SK-N-SH (cell line): Measurements from ENCODE around the gene ETV3. TPM values are rescaled to one million over a fixed set of nuclear protein-coding genes. Genes with fewer than 3 reads are reported as not detected.

Experiments used
- CTCF ChIA-PET: fragments of 300-600, 350-600 bp; formaldehyde crosslinking; extraction: SDS; loops from one replicate; lab custom pipeline; 2021; lab: Yijun Ruan, JAX
- POLR2A ChIA-PET: fragments of 350-600 bp; sonication (Branson Sonifier 250); formaldehyde crosslinking; extraction: SDS; loops from one replicate; lab custom pipeline; 2020; ENCODE audit warnings: antibody characterized with exemption, inconsistent platforms; lab: Yijun Ruan, JAX
- DNase-seq: peaks from one replicate; pipeline ENCODE4 v3.0.0; 2012
- H2AFZ ChIP-seq: fragments of 200-600 bp; sonication (generic); 2 replicates; pipeline ENCODE4 v1.8.1; 2016; ENCODE audit warnings: antibody characterized with exemption, mild to moderate bottlenecking, low read depth
- H3F3A ChIP-seq: fragments of 200-600 bp; sonication (generic); replicated peaks from 2 replicates; pipeline ENCODE3; 2016; ENCODE audit warnings: antibody characterized with exemption, mild to moderate bottlenecking; ENCODE audit not compliant: insufficient read depth
- H3K27ac ChIP-seq, 2 experiments: fragments of 200-500 bp in 1 of 2; fragments of 200-600 bp in 1 of 2; sonication (Bioruptor generic) in 1 of 2; sonication (generic), shearing (Covaris generic) in 1 of 2; 2 replicates each; pipeline versions ENCODE4 v1.5.1 to v1.6.1; 2014 to 2016; ENCODE audit warnings: low read depth in 2 of 2, inconsistent platforms in 1 of 2, low read length in 1 of 2, mild to moderate bottlenecking in 1 of 2, mixed read lengths in 1 of 2
- H3K27me3 ChIP-seq: fragments of 200-600 bp; sonication (generic), shearing (Covaris generic); 2 replicates; pipeline ENCODE4 v1.6.1; 2016; ENCODE audit warnings: mixed run types; ENCODE audit not compliant: insufficient read depth
- H3K36me3 ChIP-seq, 2 experiments: fragments of 200-500 bp in 1 of 2; fragments of 200-600 bp in 1 of 2; sonication (Bioruptor generic) in 1 of 2; sonication (generic) in 1 of 2; replicated peaks in 1 of 2; 2 replicates each; pipeline versions ENCODE3 to v1.5.1; 2014 to 2016; ENCODE audit warnings: low read length in 1 of 2, mild to moderate bottlenecking in 1 of 2; ENCODE audit not compliant: insufficient read depth in 2 of 2, control insufficient read depth in 1 of 2
- H3K4me1 ChIP-seq, 2 experiments: fragments of 200-500 bp in 1 of 2; fragments of 200-600 bp in 1 of 2; sonication (Bioruptor generic) in 1 of 2; sonication (generic), shearing (Covaris generic) in 1 of 2; 2 replicates each; pipeline versions ENCODE4 v1.5.1 to v1.6.1; 2014 to 2016; ENCODE audit warnings: low read depth in 1 of 2, low read length in 1 of 2, mixed run types in 1 of 2; ENCODE audit not compliant: insufficient read depth in 2 of 2, control insufficient read depth in 1 of 2
- H3K4me2 ChIP-seq: fragments of 200-600 bp; sonication (generic), shearing (Covaris generic); 2 replicates; pipeline ENCODE4 v1.6.1; 2017; ENCODE audit warnings: mixed run types
- H3K4me3 ChIP-seq, 2 experiments: fragments of 200-500 bp in 1 of 2; fragments of 200-600 bp in 1 of 2; sonication (Bioruptor generic) in 1 of 2; sonication (generic), shearing (Covaris generic) in 1 of 2; 2 replicates each; pipeline versions ENCODE4 v1.5.1 to v1.8.1; 2014 to 2016; ENCODE audit warnings: low read depth in 2 of 2, inconsistent platforms in 1 of 2, low read length in 1 of 2, mild to moderate bottlenecking in 1 of 2, mixed read lengths in 1 of 2, moderate library complexity in 1 of 2
- H3K79me2 ChIP-seq: fragments of 200-600 bp; sonication (generic); 2 replicates; pipeline ENCODE4 v1.8.1; 2017; ENCODE audit warnings: mild to moderate bottlenecking; ENCODE audit not compliant: insufficient read depth
- H3K9ac ChIP-seq: fragments of 200-600 bp; sonication (generic); 2 replicates; pipeline ENCODE4 v1.6.1; 2017; ENCODE audit warnings: mixed run types
- H3K9me2 ChIP-seq: fragments of 200-600 bp; sonication (generic); 2 replicates; pipeline ENCODE4 v1.6.1; 2017; ENCODE audit warnings: mixed run types
- H3K9me3 ChIP-seq: fragments of 200-600 bp; sonication (generic); 2 replicates; pipeline ENCODE4 v1.6.1; 2017; ENCODE audit warnings: mixed run types, mild to moderate bottlenecking, moderate library complexity
- H4K20me1 ChIP-seq: fragments of 200-600 bp; sonication (generic); 2 replicates; pipeline ENCODE4 v1.6.1; 2017; ENCODE audit warnings: mild to moderate bottlenecking, mixed run types; ENCODE audit not compliant: insufficient read depth
- CHD2 ChIP-seq: fragments of 150-350 bp; IDR thresholded peaks from 2 replicates; pipeline ENCODE4 v1.6.1; 2018; ENCODE audit warnings: low read length; ENCODE audit not compliant: partially characterized antibody
- FOXM1 ChIP-seq: IDR thresholded peaks from 2 replicates; pipeline ENCODE4 v1.4.0; 2012; ENCODE audit warnings: low read depth, mild to moderate bottlenecking
- GATA2 ChIP-seq: sonication (generic); formaldehyde crosslinking; IDR thresholded peaks from 2 replicates; pipeline ENCODE4 v1.5.0; 2020; ENCODE audit warnings: mild to moderate bottlenecking, missing genetic modification reagents
- MEF2A ChIP-seq: IDR thresholded peaks from 2 replicates; pipeline ENCODE4 v1.4.0; 2012; ENCODE audit warnings: low read depth, borderline replicate concordance
- MXI1 ChIP-seq: IDR thresholded peaks from 2 replicates; pipeline ENCODE4 v1.6.1; 2012; ENCODE audit warnings: mild to moderate bottlenecking, low read depth, low read length, improper control_type of control experiment
- POLR2AphosphoS5 ChIP-seq: IDR thresholded peaks from 2 replicates; pipeline ENCODE4 v1.6.1; 2012; ENCODE audit warnings: low read depth, low read length
- RCOR1 ChIP-seq: fragments of 150-350 bp; IDR thresholded peaks from 2 replicates; pipeline ENCODE4 v1.6.1; 2017; ENCODE audit warnings: antibody characterized with exemption, low read length
- TEAD4 ChIP-seq: IDR thresholded peaks from 2 replicates; pipeline ENCODE4 v1.4.0; 2012; ENCODE audit warnings: mild to moderate bottlenecking, borderline replicate concordance; ENCODE audit not compliant: insufficient read depth
- YY1 ChIP-seq: IDR thresholded peaks from 2 replicates; pipeline ENCODE4 v1.4.0; 2012; ENCODE audit warnings: low read depth, mild to moderate bottlenecking
- WGBS: methylation state at CpG from one replicate; pipeline ENCODE4 v1.1.6; 2017; ENCODE audit warnings: low lambda C conversion rate; 5-methylcytosine and 5-hydroxymethylcytosine counted together
- polyA plus RNA-seq, 3 experiments: library from polyadenylated mRNA; depleted of rRNA; stranded (reverse); fragments of >200 nt; gene quantifications; 2 replicates each; pipeline ENCODE4 v1.2.3, GENCODE V29; 2012
- TF ChIP-seq, protein P1 (sequence below): IDR thresholded peaks from 2 replicates; pipeline ENCODE4; 2012
- TF ChIP-seq, protein P2 (sequence below): fragments of 200-600 bp; sonication (generic); IDR thresholded peaks from 2 replicates; pipeline ENCODE4 v1.6.1; 2017; ENCODE audit warnings: antibody characterized with exemption, mild to moderate bottlenecking, moderate library complexity

The ETV3 gene
- polyA plus RNA-seq, 1 of the 3 experiments (the other 2 are of a cell fraction): 5.4 TPM

- Histone ChIP-seq H4K20me1 (no peaks in the 10 kb centered on the region), H3K9ac (no peak overlapping the region), H3K27ac (no peak overlapping the region), H3K4me2 (no peak overlapping the region), H3F3A (no peaks in the 10 kb centered on the region), H3K79me2 (no peaks in the 10 kb centered on the region), H3K27me3 (no peaks in the 10 kb centered on the region), H3K9me3 (no peaks in the 10 kb centered on the region), H3K36me3 (no peaks in the 10 kb centered on the region), H3K9me2 (no peaks in the 10 kb centered on the region), H2AFZ (no peak overlapping the region), H3K4me3 (no peak overlapping the region), H3K4me1 (no peaks in the 10 kb centered on the region)
- WGBS: 44% methylated on average over 5 of the region's 6 CpGs
- TF ChIP-seq TEAD4 (no peak), MXI1 (no peak), RCOR1 (no peak), MEF2A (no peak), FOXM1 (no peak), GATA2 (CRISPR knock-in tag) (no peak)
- TF ChIP-seq, protein P1, sequence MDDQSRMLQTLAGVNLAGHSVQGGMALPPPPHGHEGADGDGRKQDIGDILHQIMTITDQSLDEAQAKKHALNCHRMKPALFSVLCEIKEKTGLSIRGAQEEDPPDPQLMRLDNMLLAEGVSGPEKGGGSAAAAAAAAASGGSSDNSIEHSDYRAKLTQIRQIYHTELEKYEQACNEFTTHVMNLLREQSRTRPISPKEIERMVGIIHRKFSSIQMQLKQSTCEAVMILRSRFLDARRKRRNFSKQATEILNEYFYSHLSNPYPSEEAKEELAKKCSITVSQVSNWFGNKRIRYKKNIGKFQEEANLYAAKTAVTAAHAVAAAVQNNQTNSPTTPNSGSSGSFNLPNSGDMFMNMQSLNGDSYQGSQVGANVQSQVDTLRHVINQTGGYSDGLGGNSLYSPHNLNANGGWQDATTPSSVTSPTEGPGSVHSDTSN: no peak
- no peak for DNase-seq
- CTCF ChIA-PET: interaction anchor here (5.6 kb wide), 1 partner anchor 58 kb away, joined by 38 read pairs; no protein-coding TSS in a partner anchor
- POLR2A ChIA-PET: no interaction called here
Observed at GRCh38 chr1:157097692-157098091, 40.5 kb downstream of the ETV3 start.

GRCh38 chr1:157096881-157097280, 41.3 kb downstream of the ETV3 start:
- Histone ChIP-seq H3K27me3 (no peaks in the 10 kb centered on the region), H3K9ac (no peak overlapping the region), H3K36me3 (no peaks in the 10 kb centered on the region), H3K27ac (no peak overlapping the region), H2AFZ (no peak overlapping the region), H3K4me2 (no peak overlapping the region), H3K9me2 (no peaks in the 10 kb centered on the region), H3K9me3 (no peaks in the 10 kb centered on the region), H3K4me3 (no peak overlapping the region), H3F3A (no peaks in the 10 kb centered on the region), H3K4me1 (no peaks in the 10 kb centered on the region), H4K20me1 (no peaks in the 10 kb centered on the region), H3K79me2 (no peaks in the 10 kb centered on the region)
- POLR2A ChIA-PET: no interaction called here
- 71% methylated on average over 6 of the region's 6 CpGs for WGBS
- CTCF ChIA-PET: interaction anchor here (5.6 kb wide), 1 partner anchor 58 kb away, joined by 38 read pairs; no protein-coding TSS in a partner anchor
- no peak for DNase-seq
- no peak for TF ChIP-seq POLR2AphosphoS5
- TF ChIP-seq CHD2: no peak
- TF ChIP-seq FOXM1: no peak
- TF ChIP-seq YY1: no peak
- no peak for TF ChIP-seq GATA2 (CRISPR knock-in tag)
- TF ChIP-seq, protein P2, sequence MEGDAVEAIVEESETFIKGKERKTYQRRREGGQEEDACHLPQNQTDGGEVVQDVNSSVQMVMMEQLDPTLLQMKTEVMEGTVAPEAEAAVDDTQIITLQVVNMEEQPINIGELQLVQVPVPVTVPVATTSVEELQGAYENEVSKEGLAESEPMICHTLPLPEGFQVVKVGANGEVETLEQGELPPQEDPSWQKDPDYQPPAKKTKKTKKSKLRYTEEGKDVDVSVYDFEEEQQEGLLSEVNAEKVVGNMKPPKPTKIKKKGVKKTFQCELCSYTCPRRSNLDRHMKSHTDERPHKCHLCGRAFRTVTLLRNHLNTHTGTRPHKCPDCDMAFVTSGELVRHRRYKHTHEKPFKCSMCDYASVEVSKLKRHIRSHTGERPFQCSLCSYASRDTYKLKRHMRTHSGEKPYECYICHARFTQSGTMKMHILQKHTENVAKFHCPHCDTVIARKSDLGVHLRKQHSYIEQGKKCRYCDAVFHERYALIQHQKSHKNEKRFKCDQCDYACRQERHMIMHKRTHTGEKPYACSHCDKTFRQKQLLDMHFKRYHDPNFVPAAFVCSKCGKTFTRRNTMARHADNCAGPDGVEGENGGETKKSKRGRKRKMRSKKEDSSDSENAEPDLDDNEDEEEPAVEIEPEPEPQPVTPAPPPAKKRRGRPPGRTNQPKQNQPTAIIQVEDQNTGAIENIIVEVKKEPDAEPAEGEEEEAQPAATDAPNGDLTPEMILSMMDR: no peak
